ENCODE results near the gene LAIR2.

The LAIR2 gene

GRCh38 chr19:54554896-54555295, 52.3 kb downstream of the LAIR2 start:
- Histone ChIP-seq H3K9me3 (ENCODE audit: control insufficient read depth, low read length) (no peaks in the 10 kb centered on the region), H3K4me3 (ENCODE audit: low read depth, low read length) (no peak overlapping the region), H3K27me3 (ENCODE audit: control insufficient read depth, insufficient read depth, low read length) (no peaks in the 10 kb centered on the region), H3K79me2 (no peaks in the 10 kb centered on the region), H3K9ac (no peak overlapping the region), H3K4me2 (ENCODE audit: low read length) (no peak overlapping the region), H2AFZ (no peak overlapping the region), H3K27ac (no peak overlapping the region), H3K4me1 (no peaks in the 10 kb centered on the region), H3K36me3 (ENCODE audit: control insufficient read depth, insufficient read depth, low read length) (no peaks in the 10 kb centered on the region)
- no peak for TF ChIP-seq CTCF (IDR thresholded peaks at IDR 0.05)

GRCh38 chr19:54556194-54556593, 53.6 kb downstream of the LAIR2 start:
- H3K4me2 ChIP-seq (ENCODE audit: low read length), result no peak overlapping the region
- H3K4me3 ChIP-seq (ENCODE audit: low read depth, low read length), result no peak overlapping the region
- no peaks in the 10 kb centered on the region for H3K36me3 ChIP-seq (ENCODE audit: control insufficient read depth, insufficient read depth, low read length)
- H3K9ac ChIP-seq, result no peak overlapping the region
- H2AFZ ChIP-seq, result no peak overlapping the region
- no peaks in the 10 kb centered on the region for H3K27me3 ChIP-seq (ENCODE audit: control insufficient read depth, insufficient read depth, low read length)
- no peak for TF ChIP-seq CTCF (IDR thresholded peaks at IDR 0.05)
- H3K9me3 ChIP-seq (ENCODE audit: control insufficient read depth, low read length), result no peaks in the 10 kb centered on the region
- H3K79me2 ChIP-seq, result no peaks in the 10 kb centered on the region
- H3K27ac ChIP-seq, result no peak overlapping the region
- H3K4me1 ChIP-seq, result no peaks in the 10 kb centered on the region

- Histone ChIP-seq H2AFZ (no peak overlapping the region), H3K4me3 (ENCODE audit: low read depth, low read length) (no peak overlapping the region), H3K4me2 (ENCODE audit: low read length) (no peak overlapping the region), H3K36me3 (ENCODE audit: control insufficient read depth, insufficient read depth, low read length) (no peaks in the 10 kb centered on the region), H3K27me3 (ENCODE audit: control insufficient read depth, insufficient read depth, low read length) (no peaks in the 10 kb centered on the region), H3K27ac (no peak overlapping the region), H3K9ac (no peak overlapping the region), H3K9me3 (ENCODE audit: control insufficient read depth, low read length) (no peaks in the 10 kb centered on the region), H3K4me1 (no peaks in the 10 kb centered on the region), H3K79me2 (no peaks in the 10 kb centered on the region)
- no peak for TF ChIP-seq CTCF (IDR thresholded peaks at IDR 0.05)
Measured at GRCh38 chr19:54558339-54558738, 55.7 kb downstream of the LAIR2 start.

Measured in parathyroid adenoma (tissue), 2 donors.